Neural cell (in vitro differentiated cells): ENCODE results near the gene LAMA5. TPM values are rescaled to one million over a fixed set of nuclear protein-coding genes. Genes with fewer than 3 reads are reported as not detected.

Source experiments
- H2AFZ ChIP-seq: fragments of 200-600, 300-800 bp; sonication (generic), shearing (Covaris generic); 2 replicates; pipeline ENCODE4 v1.6.0; 2014; ENCODE audit warnings: low read depth, mild to moderate bottlenecking, antibody characterized with exemption, low read length, moderate library complexity
- H3F3A ChIP-seq: fragments of 200-600 bp; shearing (Covaris generic); 2 replicates; pipeline ENCODE4 v1.6.1; 2016; ENCODE audit warnings: mild to moderate bottlenecking, moderate library complexity, mixed read lengths, antibody characterized with exemption, low read length; ENCODE audit not compliant: insufficient read depth, poor library complexity, severe bottlenecking
- H3K27ac ChIP-seq: fragments of 200-600, 300-800 bp; sonication (generic), shearing (Covaris generic); 2 replicates; pipeline ENCODE4 v1.5.1; 2014; ENCODE audit warnings: mild to moderate bottlenecking, low read length, moderate library complexity
- H3K27me3 ChIP-seq: fragments of 300-800, 200-600 bp; sonication (generic), shearing (Covaris generic); 2 replicates; pipeline ENCODE4 v1.6.0; 2014; ENCODE audit warnings: mild to moderate bottlenecking, low read depth, low read length, moderate library complexity; ENCODE audit not compliant: insufficient read depth
- H3K36me3 ChIP-seq: fragments of 300-800, 200-600 bp; sonication (generic), shearing (Covaris generic); 2 replicates; pipeline ENCODE4 v1.5.1; 2014; ENCODE audit warnings: mild to moderate bottlenecking, antibody characterized with exemption, low read length, moderate library complexity; ENCODE audit not compliant: insufficient read depth
- H3K4me2 ChIP-seq: fragments of 300-800, 200-600 bp; sonication (generic), shearing (Covaris generic); 2 replicates; pipeline ENCODE4 v1.6.0; 2014; ENCODE audit warnings: mild to moderate bottlenecking, low read length
- H3K4me3 ChIP-seq: fragments of 300-800, 200-600 bp; sonication (generic), shearing (Covaris generic); 2 replicates; pipeline ENCODE4 v1.5.1; 2014; ENCODE audit warnings: mild to moderate bottlenecking, low read length, moderate library complexity
- H3K79me2 ChIP-seq: fragments of 200-600 bp; shearing (Covaris generic); replicated peaks from 2 replicates; pipeline ENCODE4 v1.6.0; 2014; ENCODE audit warnings: mild to moderate bottlenecking, low read length, moderate library complexity; ENCODE audit not compliant: insufficient read depth
- H3K9ac ChIP-seq: fragments of 300-800, 200-600 bp; sonication (generic), shearing (Covaris generic); 2 replicates; pipeline ENCODE4 v1.6.1; 2016; ENCODE audit warnings: mild to moderate bottlenecking, low read length, mixed read lengths
- H3K9me2 ChIP-seq: fragments of 200-600 bp; shearing (Covaris generic); 2 replicates; pipeline ENCODE4 v1.6.1; 2016; ENCODE audit warnings: mild to moderate bottlenecking, low read length, mixed read lengths; ENCODE audit not compliant: insufficient read depth
- H3K9me3 ChIP-seq: fragments of 200-600, 300-800 bp; sonication (generic), shearing (Covaris generic); 2 replicates; pipeline ENCODE4 v1.6.1; 2016; ENCODE audit warnings: mild to moderate bottlenecking, mixed run types, low read length, moderate library complexity, mixed read lengths
- H4K20me1 ChIP-seq: fragments of 200-600 bp; shearing (Covaris generic); 2 replicates; pipeline ENCODE4 v1.6.1; 2016; ENCODE audit warnings: mild to moderate bottlenecking, mixed run types; ENCODE audit not compliant: insufficient read depth
- EP300 ChIP-seq: fragments of 450-650 bp; conservative IDR thresholded peaks from 2 replicates; pipeline ENCODE4 v1.6.1; 2014; ENCODE audit warnings: antibody characterized with exemption, mild to moderate bottlenecking, moderate library complexity; ENCODE audit not compliant: poor library complexity, severe bottlenecking
- EZH2 ChIP-seq: fragments of 200-600, 300-800 bp; shearing (Covaris generic), sonication (generic); IDR thresholded peaks from 2 replicates; pipeline ENCODE4 v1.6.1; 2014; ENCODE audit warnings: antibody characterized with exemption, low read length, borderline replicate concordance, mild to moderate bottlenecking; ENCODE audit not compliant: insufficient read depth, poor library complexity, severe bottlenecking
- MXI1 ChIP-seq: fragments of 450-650 bp; conservative IDR thresholded peaks from 2 replicates; pipeline ENCODE4 v1.6.1; 2014; ENCODE audit warnings: antibody characterized with exemption, mild to moderate bottlenecking; ENCODE audit not compliant: poor library complexity, severe bottlenecking
- POLR2AphosphoS5 ChIP-seq: IDR thresholded peaks from 2 replicates; pipeline ENCODE4 v1.6.1; 2012
- RAD21 ChIP-seq: fragments of 450-650 bp; conservative IDR thresholded peaks from 2 replicates; pipeline ENCODE4 v1.6.1; 2014; ENCODE audit warnings: antibody characterized with exemption, mild to moderate bottlenecking, moderate library complexity
- REST ChIP-seq: IDR thresholded peaks from 2 replicates; pipeline ENCODE4 v1.6.1; 2012; ENCODE audit warnings: borderline replicate concordance
- SMC3 ChIP-seq: fragments of 450-650 bp; conservative IDR thresholded peaks from 2 replicates; pipeline ENCODE4 v1.6.1; 2014; ENCODE audit warnings: antibody characterized with exemption, mild to moderate bottlenecking, moderate library complexity; ENCODE audit not compliant: poor library complexity
- TAF1 ChIP-seq: IDR thresholded peaks from 2 replicates; pipeline ENCODE4 v1.6.1; 2012; ENCODE audit warnings: low read depth
- polyA plus RNA-seq: library from polyadenylated mRNA; depleted of rRNA; stranded (reverse); fragments of >200 nt; gene quantifications from 2 replicates; pipeline ENCODE4 v1.2.3, GENCODE V29; 2014
- TF ChIP-seq, protein P1 (sequence below): fragments of 450-650 bp; IDR thresholded peaks from 2 replicates; pipeline ENCODE4 v1.5.1; 2014; ENCODE audit warnings: antibody characterized with exemption, mild to moderate bottlenecking, moderate library complexity; ENCODE audit not compliant: poor library complexity, severe bottlenecking

Gene LAMA5
- polyA plus RNA-seq, 1 donor from 2014 or later: 27.2 TPM

GRCh38 chr20:62386383-62387218, 19.5 kb upstream of the LAMA5 start, which contains the start of gene RPS21:
Gene RPS21, plus strand, starts transcription at chr20:62387103. Its CDS starts 236 bp downstream, at chr20:62387339.
- TF ChIP-seq EP300 (peak; percentile 37), MXI1 (peak; percentile 88), POLR2AphosphoS5 (peak; percentile 98), REST (peak; percentile 57), SMC3 (no peak), TAF1 (no peak), EZH2 (no peak), RAD21 (no peak)
- TF ChIP-seq, protein P1, sequence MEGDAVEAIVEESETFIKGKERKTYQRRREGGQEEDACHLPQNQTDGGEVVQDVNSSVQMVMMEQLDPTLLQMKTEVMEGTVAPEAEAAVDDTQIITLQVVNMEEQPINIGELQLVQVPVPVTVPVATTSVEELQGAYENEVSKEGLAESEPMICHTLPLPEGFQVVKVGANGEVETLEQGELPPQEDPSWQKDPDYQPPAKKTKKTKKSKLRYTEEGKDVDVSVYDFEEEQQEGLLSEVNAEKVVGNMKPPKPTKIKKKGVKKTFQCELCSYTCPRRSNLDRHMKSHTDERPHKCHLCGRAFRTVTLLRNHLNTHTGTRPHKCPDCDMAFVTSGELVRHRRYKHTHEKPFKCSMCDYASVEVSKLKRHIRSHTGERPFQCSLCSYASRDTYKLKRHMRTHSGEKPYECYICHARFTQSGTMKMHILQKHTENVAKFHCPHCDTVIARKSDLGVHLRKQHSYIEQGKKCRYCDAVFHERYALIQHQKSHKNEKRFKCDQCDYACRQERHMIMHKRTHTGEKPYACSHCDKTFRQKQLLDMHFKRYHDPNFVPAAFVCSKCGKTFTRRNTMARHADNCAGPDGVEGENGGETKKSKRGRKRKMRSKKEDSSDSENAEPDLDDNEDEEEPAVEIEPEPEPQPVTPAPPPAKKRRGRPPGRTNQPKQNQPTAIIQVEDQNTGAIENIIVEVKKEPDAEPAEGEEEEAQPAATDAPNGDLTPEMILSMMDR: no peak
- Histone ChIP-seq H3K4me2 (peak within 1 kb of the TSS; percentile 89), H3K27ac (peak within 1 kb of the TSS; percentile 79), H3K9me3 (no peaks in the 10 kb centered on the region), H3K27me3 (no peaks in the 10 kb centered on the region), H3K4me3 (peak within 1 kb of the TSS; percentile 100), H3K79me2 (peaks cover 31% of the 10 kb centered on the region), H3K9ac (peak within 1 kb of the TSS; percentile 95), H2AFZ (peak within 1 kb of the TSS; percentile 73), H4K20me1 (no peaks in the 10 kb centered on the region), H3K9me2 (no peaks in the 10 kb centered on the region), H3F3A (no peaks in the 10 kb centered on the region), H3K36me3 (no peaks in the 10 kb centered on the region)

DNA sequence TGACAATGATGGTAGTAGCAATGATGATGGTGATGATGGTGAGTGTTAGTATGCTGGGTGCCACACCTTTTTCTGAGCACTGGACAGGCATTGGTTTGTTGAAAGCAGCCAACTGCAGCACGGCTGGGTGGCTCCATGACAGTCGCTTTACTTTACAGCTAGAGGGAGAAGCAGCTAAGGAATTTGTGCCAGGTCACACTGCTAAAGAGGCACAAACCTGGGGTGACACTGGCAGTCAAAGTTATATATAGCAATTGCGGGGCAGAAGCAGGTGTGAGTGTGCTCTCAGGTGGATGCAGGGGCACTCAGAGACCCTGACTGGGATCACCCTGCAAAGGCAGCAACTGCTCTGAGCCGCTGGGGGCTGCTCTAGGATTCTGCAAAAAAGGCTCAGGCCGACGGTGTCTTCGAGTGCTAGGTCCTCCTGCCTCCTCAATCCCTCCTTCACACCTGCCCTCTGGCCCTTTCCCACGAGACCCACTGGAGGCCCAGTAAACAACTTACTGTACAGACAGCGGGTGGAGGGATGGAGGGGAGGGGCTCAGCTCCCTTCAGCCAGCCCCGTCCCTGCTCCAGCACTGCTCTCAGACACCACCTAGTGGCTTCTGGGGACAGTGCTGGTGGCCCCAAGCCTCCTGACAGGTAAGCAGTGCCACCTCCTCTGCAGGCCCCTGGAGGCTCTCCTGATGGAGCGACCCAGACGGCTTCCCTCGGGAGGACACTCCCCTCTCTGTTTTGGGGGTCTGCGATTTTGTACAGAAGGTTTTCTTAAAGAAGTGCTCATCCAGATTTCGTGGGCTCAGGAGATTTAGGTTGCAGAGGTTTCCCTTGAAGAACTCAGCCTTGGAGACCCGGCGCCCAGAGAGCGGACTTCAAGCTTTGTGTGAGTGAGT, 15.4 kb upstream of the LAMA5 start:
- no peak overlapping the region for H2AFZ ChIP-seq
- H3K27ac ChIP-seq: no peak overlapping the region
- peak; percentile 83 for TF ChIP-seq SMC3
- no peak for TF ChIP-seq MXI1
- TF ChIP-seq, protein P1: peak; percentile 90
- TF ChIP-seq EZH2: no peak
- TF ChIP-seq RAD21: peak; percentile 78
- no peak for TF ChIP-seq TAF1

More for the DNA sequence above, 15.4 kb upstream of the LAMA5 start:
- Histone ChIP-seq H3F3A (no peaks in the 10 kb centered on the region), H3K36me3 (no peaks in the 10 kb centered on the region), H3K9me2 (no peaks in the 10 kb centered on the region), H3K27me3 (no peaks in the 10 kb centered on the region), H3K9me3 (no peaks in the 10 kb centered on the region), H3K4me2 (no peak overlapping the region), H3K9ac (no peak overlapping the region), H4K20me1 (no peaks in the 10 kb centered on the region), H3K4me3 (no peak overlapping the region), H3K79me2 (peaks cover 21% of the 10 kb centered on the region)
